ENCODE data around the gene EGFL7. TPM values are rescaled to one million over a fixed set of nuclear protein-coding genes. Genes with fewer than 3 reads are reported as not detected.
"Not testable (repeated sequence)": the region's sequence is repeated elsewhere in the genome, so short reads cannot be mapped to it uniquely, and the experiment has no call there.

EGFL7 gene
- total and polyA plus RNA-seq, 9 donors, result 0.18 to 113 (median 43.4) TPM

DNA sequence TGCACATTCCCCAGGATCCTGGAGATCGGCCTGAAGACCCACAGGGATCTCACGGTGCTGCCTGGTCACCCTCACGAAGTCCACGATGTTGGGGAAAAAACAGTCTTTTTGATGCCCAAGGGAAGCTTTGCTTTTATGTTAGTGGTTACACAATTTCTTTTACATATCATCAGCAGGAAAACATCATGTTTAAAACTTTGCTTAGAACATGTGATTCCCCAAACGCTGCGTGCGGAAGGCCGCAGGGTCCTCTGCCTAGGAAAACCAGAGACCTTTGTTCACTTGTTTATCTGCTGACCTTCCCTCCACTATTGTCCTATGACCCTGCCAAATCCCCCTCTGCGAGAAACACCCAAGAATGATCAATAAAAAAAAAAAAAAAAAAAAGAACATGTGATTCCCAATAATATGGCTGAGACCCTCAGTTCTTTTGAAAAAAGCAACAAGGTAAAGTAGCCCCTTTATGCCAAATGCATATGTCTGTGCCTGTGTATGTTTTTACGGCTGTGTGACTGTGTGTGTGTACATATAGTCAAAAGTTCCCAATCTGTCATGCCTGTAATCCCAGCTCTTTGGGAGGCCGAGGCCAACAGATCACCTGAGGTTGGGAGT lies 36.0 kb downstream of the EGFL7 start:
- peaks cover 3% of the 10 kb centered on the region for H3K4me1 ChIP-seq (ENCODE audit: insufficient read depth)
- no peaks in the 10 kb centered on the region for H3K27me3 ChIP-seq
- intact Hi-C loops (cut with DNase I), result no loop called here
- H3K27ac ChIP-seq, result no peak overlapping the region
- no peak for DNase-seq
- H3K36me3 ChIP-seq, result no peaks in the 10 kb centered on the region
- H3K4me3 ChIP-seq, result no peak overlapping the region
- WGBS, 3 donors, result 79 to 85% (median 84%) methylated on average over 10 to 11 of the region's 11 CpGs
- no peaks in the 10 kb centered on the region for H3K9me3 ChIP-seq
- TF ChIP-seq, protein P1, sequence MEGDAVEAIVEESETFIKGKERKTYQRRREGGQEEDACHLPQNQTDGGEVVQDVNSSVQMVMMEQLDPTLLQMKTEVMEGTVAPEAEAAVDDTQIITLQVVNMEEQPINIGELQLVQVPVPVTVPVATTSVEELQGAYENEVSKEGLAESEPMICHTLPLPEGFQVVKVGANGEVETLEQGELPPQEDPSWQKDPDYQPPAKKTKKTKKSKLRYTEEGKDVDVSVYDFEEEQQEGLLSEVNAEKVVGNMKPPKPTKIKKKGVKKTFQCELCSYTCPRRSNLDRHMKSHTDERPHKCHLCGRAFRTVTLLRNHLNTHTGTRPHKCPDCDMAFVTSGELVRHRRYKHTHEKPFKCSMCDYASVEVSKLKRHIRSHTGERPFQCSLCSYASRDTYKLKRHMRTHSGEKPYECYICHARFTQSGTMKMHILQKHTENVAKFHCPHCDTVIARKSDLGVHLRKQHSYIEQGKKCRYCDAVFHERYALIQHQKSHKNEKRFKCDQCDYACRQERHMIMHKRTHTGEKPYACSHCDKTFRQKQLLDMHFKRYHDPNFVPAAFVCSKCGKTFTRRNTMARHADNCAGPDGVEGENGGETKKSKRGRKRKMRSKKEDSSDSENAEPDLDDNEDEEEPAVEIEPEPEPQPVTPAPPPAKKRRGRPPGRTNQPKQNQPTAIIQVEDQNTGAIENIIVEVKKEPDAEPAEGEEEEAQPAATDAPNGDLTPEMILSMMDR (IDR thresholded peaks at IDR 0.05), result no peak
- TF ChIP-seq POLR2A (IDR thresholded peaks at IDR 0.05) (no peak), EP300 (IDR thresholded peaks at IDR 0.05) (no peak)

GRCh38 chr9:136700304-136700703 lies 37.6 kb downstream of the EGFL7 start:
- no peak overlapping the region for H3K27ac ChIP-seq
- H3K4me1 ChIP-seq (ENCODE audit: insufficient read depth), result peaks cover 3% of the 10 kb centered on the region
- no peak for DNase-seq
- no peak for TF ChIP-seq EP300 (IDR thresholded peaks at IDR 0.05)
- TF ChIP-seq POLR2A (IDR thresholded peaks at IDR 0.05), result no peak
- TF ChIP-seq, protein P1 (IDR thresholded peaks at IDR 0.05), result no peak
- H3K27me3 ChIP-seq, result no peaks in the 10 kb centered on the region
- H3K36me3 ChIP-seq, result no peaks in the 10 kb centered on the region
- intact Hi-C loops (cut with DNase I), result no loop called here
- no peak overlapping the region for H3K4me3 ChIP-seq
- 55 to 64% (median 56%) methylated on average over 13 of the region's 13 CpGs for WGBS, 3 donors
- no peaks in the 10 kb centered on the region for H3K9me3 ChIP-seq

- DNase-seq, result no peak
- Histone ChIP-seq H3K4me1 (ENCODE audit: insufficient read depth) (peaks cover 3% of the 10 kb centered on the region), H3K9me3 (no peaks in the 10 kb centered on the region), H3K27ac (no peak overlapping the region), H3K36me3 (no peaks in the 10 kb centered on the region), H3K27me3 (no peaks in the 10 kb centered on the region), H3K4me3 (no peak overlapping the region)
- intact Hi-C loops (cut with DNase I), result no loop called here
- 33 to 46% (median 34%) methylated on average over 37 to 38 of the region's 38 CpGs for WGBS, 3 donors
- TF ChIP-seq POLR2A (IDR thresholded peaks at IDR 0.05), result no peak
- TF ChIP-seq, protein P1 (IDR thresholded peaks at IDR 0.05), result no peak
- TF ChIP-seq EP300 (IDR thresholded peaks at IDR 0.05), result no peak
Measured at GRCh38 chr9:136700959-136701667, 38.4 kb downstream of the EGFL7 start.

GRCh38 chr9:136701668-136702053 lies 38.9 kb downstream of the EGFL7 start:
- no peak for DNase-seq
- intact Hi-C loops (cut with DNase I), result no loop called here
- Histone ChIP-seq H3K36me3 (no peaks in the 10 kb centered on the region), H3K27ac (no peak overlapping the region), H3K9me3 (no peaks in the 10 kb centered on the region), H3K4me3 (no peak overlapping the region), H3K27me3 (no peaks in the 10 kb centered on the region), H3K4me1 (ENCODE audit: insufficient read depth) (peaks cover 3% of the 10 kb centered on the region)
- TF ChIP-seq POLR2A (IDR thresholded peaks at IDR 0.05), result no peak
- WGBS, 3 donors, result 25 to 41% (median 37%) methylated on average over 10 of the region's 10 CpGs

DNA sequence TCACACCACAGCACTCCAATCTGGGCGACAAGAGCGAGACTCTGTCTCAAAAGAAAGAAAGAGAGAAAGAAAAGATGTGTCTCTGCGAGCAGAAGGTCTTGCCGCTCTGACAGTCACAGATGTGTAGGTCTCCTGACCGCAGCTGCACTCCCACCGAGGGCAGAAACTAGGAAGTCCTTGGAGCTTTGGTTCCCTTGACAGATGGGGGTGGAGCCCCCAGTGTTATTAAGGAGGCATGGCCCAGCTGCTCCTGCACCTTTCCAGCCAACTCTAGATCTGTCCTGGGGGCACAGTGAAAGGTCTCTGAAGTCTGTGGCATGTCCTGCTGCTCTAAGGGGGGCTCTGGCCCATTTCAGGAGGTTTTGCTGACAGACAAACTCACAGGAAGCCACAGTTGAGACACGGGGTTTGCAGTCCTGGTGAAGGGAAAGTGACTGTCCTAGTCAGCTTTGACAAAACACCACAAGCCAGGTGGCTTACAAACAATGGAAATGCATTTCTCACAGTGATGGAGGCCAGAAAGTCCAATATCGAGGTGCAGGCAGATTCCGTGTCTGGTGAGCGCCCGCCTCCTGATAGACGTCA lies 40.7 kb downstream of the EGFL7 start:
- no peak overlapping the region for H3K4me3 ChIP-seq
- H3K27ac ChIP-seq, result no peak overlapping the region
- no peaks in the 10 kb centered on the region for H3K27me3 ChIP-seq
- H3K9me3 ChIP-seq, result no peaks in the 10 kb centered on the region
- H3K36me3 ChIP-seq, result no peaks in the 10 kb centered on the region
- TF ChIP-seq POLR2A (IDR thresholded peaks at IDR 0.05), result no peak
- TF ChIP-seq, protein P1 (IDR thresholded peaks at IDR 0.05), result no peak
- no peak for TF ChIP-seq EP300 (IDR thresholded peaks at IDR 0.05)
- no peaks in the 10 kb centered on the region for H3K4me1 ChIP-seq (ENCODE audit: insufficient read depth)
- no peak for DNase-seq
- WGBS, 3 donors, result 75 to 80% (median 77%) methylated on average over 12 of the region's 12 CpGs
- intact Hi-C loops (cut with DNase I), result no loop called here

- H3K4me3 ChIP-seq; H3K9me3 ChIP-seq; H3K4me1 ChIP-seq (ENCODE audit: insufficient read depth); intact Hi-C loops (cut with DNase I); H3K27ac ChIP-seq; H3K27me3 ChIP-seq; H3K36me3 ChIP-seq; DNase-seq: not testable (repeated sequence)
- 83 to 91% (median 88%) methylated on average over 8 of the region's 8 CpGs for WGBS, 3 donors
Measured at GRCh38 chr9:136704741-136705140, 42.0 kb downstream of the EGFL7 start.

All from ovary (tissue), 9 donors.